ENCODE data around the gene FCHSD2. TPM values are rescaled to one million over a fixed set of nuclear protein-coding genes. Genes with fewer than 3 reads are reported as not detected.

FCHSD2 gene
- total and polyA plus RNA-seq, 2 of the 13 experiments (the other 11 are each of a cell fraction or from before 2014, with no cell fraction given): 20.5 to 24.8 TPM

DNA sequence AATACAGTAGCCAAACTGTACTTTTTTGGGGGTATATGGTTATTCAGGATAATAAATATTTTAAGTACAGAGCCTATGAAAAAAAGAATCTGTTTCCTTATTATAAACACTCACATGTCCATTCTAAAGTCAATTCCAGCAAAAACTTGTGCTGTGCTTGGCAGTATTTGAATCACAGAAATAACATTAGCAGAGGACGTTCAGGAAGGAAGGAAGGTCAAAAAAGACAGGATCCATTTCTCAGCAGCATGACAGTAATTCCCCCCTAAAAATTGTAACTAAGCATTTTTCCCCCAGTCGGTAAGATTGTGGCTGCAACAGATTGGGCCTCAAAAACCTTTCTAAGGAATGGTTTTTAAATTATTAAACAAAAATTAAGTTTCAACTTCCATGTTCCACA lies 203.1 kb downstream of the FCHSD2 start (continued):
- TF ChIP-seq FOXA3 (CRISPR knock-in tag; IDR thresholded peaks at IDR 0.05) (no peak), NRL (CRISPR knock-in tag; IDR thresholded peaks at IDR 0.05; ENCODE audit: borderline replicate concordance) (no peak), ZNF18 (CRISPR knock-in tag; IDR thresholded peaks at IDR 0.05; ENCODE audit: insufficient replicate concordance) (no peak), JUNB (CRISPR knock-in tag; IDR thresholded peaks at IDR 0.05; ENCODE audit: borderline replicate concordance) (no peak), ZNF180 (CRISPR knock-in tag; IDR thresholded peaks at IDR 0.05; ENCODE audit: borderline replicate concordance, low read depth) (no peak)
- TF ChIP-seq, protein P1, sequence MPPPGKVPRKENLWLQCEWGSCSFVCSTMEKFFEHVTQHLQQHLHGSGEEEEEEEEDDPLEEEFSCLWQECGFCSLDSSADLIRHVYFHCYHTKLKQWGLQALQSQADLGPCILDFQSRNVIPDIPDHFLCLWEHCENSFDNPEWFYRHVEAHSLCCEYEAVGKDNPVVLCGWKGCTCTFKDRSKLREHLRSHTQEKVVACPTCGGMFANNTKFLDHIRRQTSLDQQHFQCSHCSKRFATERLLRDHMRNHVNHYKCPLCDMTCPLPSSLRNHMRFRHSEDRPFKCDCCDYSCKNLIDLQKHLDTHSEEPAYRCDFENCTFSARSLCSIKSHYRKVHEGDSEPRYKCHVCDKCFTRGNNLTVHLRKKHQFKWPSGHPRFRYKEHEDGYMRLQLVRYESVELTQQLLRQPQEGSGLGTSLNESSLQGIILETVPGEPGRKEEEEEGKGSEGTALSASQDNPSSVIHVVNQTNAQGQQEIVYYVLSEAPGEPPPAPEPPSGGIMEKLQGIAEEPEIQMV (CRISPR knock-in tag; IDR thresholded peaks at IDR 0.05; ENCODE audit: low read depth): no peak

- ChIA-PET CTCF (ENCODE audit: low intra/inter-chr PET ratio, low total read pairs) (no interaction called here), POLR2A (no interaction called here)
- Histone ChIP-seq H3K36me3 (replicated peaks in 1 of 2; ENCODE audit: control insufficient read depth in 1 of 2, insufficient read depth in 2 of 2, low read length in 2 of 2) (peaks cover 3 to 27% of the 10 kb centered on the region in 2 experiments), H4K20me1 (ENCODE audit: insufficient read depth, low read length) (no peaks in the 10 kb centered on the region), H3K79me2 (ENCODE audit: insufficient read depth, low read length) (no peaks in the 10 kb centered on the region), H3K9me3 (ENCODE audit: low read length) (no peaks in the 10 kb centered on the region), H3K27me3 (ENCODE audit: control insufficient read depth in 1 of 2, insufficient read depth in 2 of 2, low read length in 2 of 2) (no peaks in the 10 kb centered on the region), H3K4me2 (ENCODE audit: low read depth, low read length) (no peak overlapping the region), H2AFZ (ENCODE audit: low read length) (no peak overlapping the region), H3K4me3 (replicated peaks in 1 of 3; ENCODE audit: insufficient read depth in 1 of 3, low read depth in 2 of 3, low read length in 3 of 3) (no peak overlapping the region), H3K27ac (ENCODE audit: extremely low read length, insufficient read depth, low read length) (no peak overlapping the region), H3K4me1 (ENCODE audit: insufficient read depth, low read length) (0 out of 2 replicates have a peak, but pooled peaks cover 1% of the 10 kb centered on the region), H3K9ac (ENCODE audit: insufficient read depth, low read depth, low read length) (no peak overlapping the region)
- no peak for ATAC-seq
- FAIRE-seq: no peak
- intact Hi-C loops (cut with micrococcal nuclease; ENCODE audit: unreplicated experiment): no loop called here
- TF ChIP-seq IRF2 (CRISPR knock-in tag; IDR thresholded peaks at IDR 0.05) (no peak), MAZ (IDR thresholded peaks at IDR 0.05; ENCODE audit: borderline replicate concordance, low read depth, low read length) (no peak), MAZ (CRISPR knock-in tag; IDR thresholded peaks at IDR 0.05; ENCODE audit: low read depth) (no peak), PPARG (CRISPR knock-in tag; conservative IDR thresholded peaks at IDR 0.05) (no peak), HDAC2 (CRISPR knock-in tag; IDR thresholded peaks at IDR 0.05) (no peak), ZFP36 (IDR thresholded peaks at IDR 0.05; ENCODE audit: borderline replicate concordance, low read depth, low read length, partially characterized antibody) (no peak), XBP1 (CRISPR knock-in tag; IDR thresholded peaks at IDR 0.05) (no peak), ZFP41 (CRISPR knock-in tag; IDR thresholded peaks at IDR 0.05; ENCODE audit: borderline replicate concordance) (no peak), SALL1 (CRISPR knock-in tag; IDR thresholded peaks at IDR 0.05) (no peak)
- no TSS peak for BruUV-seq (replicated peaks)
- no peak for DNase-seq (ENCODE audit: low spot score)
- WGBS (ENCODE audit: low lambda C conversion rate): 94% methylated on average over 4 of the region's 4 CpGs
- in situ Hi-C loops (cut with HindIII; ENCODE audit: extremely low pct_ligation_motif_present, low pct_unique_long_range_greater_than_20kb): no loop called here
Measured at GRCh38 chr11:72937439-72937838, 204.7 kb downstream of the FCHSD2 start.
